ENCODE results near the gene RPP25. TPM values are rescaled to one million over a fixed set of nuclear protein-coding genes. Genes with fewer than 3 reads are reported as not detected.
"Not testable (repeated sequence)": the region's sequence is repeated elsewhere in the genome, so short reads cannot be mapped to it uniquely, and the experiment has no call there.

The RPP25 gene
- total RNA-seq, 1 donor from 2014 or later: 10.7 TPM

- DNase-seq (ENCODE audit: low spot score): no peak
Measured at GRCh38 chr15:74963213-74963612, 6.6 kb upstream of the RPP25 start.

GRCh38 chr15:74962671-74963070 is 6.1 kb upstream of the RPP25 start:
- DNase-seq (ENCODE audit: low spot score): no peak

GRCh38 chr15:74962219-74962618 is 5.6 kb upstream of the RPP25 start:
- DNase-seq (ENCODE audit: low spot score): no peak

- no peak for DNase-seq (ENCODE audit: low spot score)
Measured at GRCh38 chr15:74961616-74962015, 5.0 kb upstream of the RPP25 start.

GRCh38 chr15:74960995-74961588 is 4.5 kb upstream of the RPP25 start:
- DNase-seq (ENCODE audit: low spot score): no peak

- no peak for DNase-seq (ENCODE audit: low spot score)
Measured at GRCh38 chr15:74960286-74960685, 3.7 kb upstream of the RPP25 start.

- no peak for DNase-seq (ENCODE audit: low spot score)
Measured at GRCh38 chr15:74959586-74959939, 3.0 kb upstream of the RPP25 start.

- no peak for DNase-seq (ENCODE audit: low spot score)
Measured at GRCh38 chr15:74958908-74959585, 2.5 kb upstream of the RPP25 start.

GRCh38 chr15:74958320-74958907 is 1.8 kb upstream of the RPP25 start:
- DNase-seq (ENCODE audit: low spot score): no peak

- DNase-seq (ENCODE audit: low spot score): no peak
Measured at GRCh38 chr15:74957476-74958035, 984 bp upstream of the RPP25 start.

- peak; percentile 94 for DNase-seq (ENCODE audit: low spot score)
Measured at GRCh38 chr15:74955796-74956647, 550 bp downstream of the RPP25 start.

- no peak for DNase-seq (ENCODE audit: low spot score)
Measured at GRCh38 chr15:74955017-74955416, 1.6 kb downstream of the RPP25 start.

GRCh38 chr15:74954515-74954914 is 2.1 kb downstream of the RPP25 start:
- no peak for DNase-seq (ENCODE audit: low spot score)

- no peak for DNase-seq (ENCODE audit: low spot score)
Measured at GRCh38 chr15:74951006-74951405, 5.6 kb downstream of the RPP25 start.

GRCh38 chr15:74950078-74950908 is 6.3 kb downstream of the RPP25 start:
- DNase-seq (ENCODE audit: low spot score): no peak

- peak; percentile 96 for DNase-seq (ENCODE audit: low spot score)
Measured at GRCh38 chr15:74937590-74938371, 18.8 kb downstream of the RPP25 start, which contains the start of gene COX5A. Gene COX5A, minus strand, starts transcription at chr15:74938073. Its CDS starts 59 bp downstream, at chr15:74938014.

- no peak for DNase-seq (ENCODE audit: low spot score)
Measured at GRCh38 chr15:74937272-74937589, 19.3 kb downstream of the RPP25 start.

- not testable (repeated sequence) for DNase-seq (ENCODE audit: low spot score)
Measured at GRCh38 chr15:74935193-74935592, 21.4 kb downstream of the RPP25 start.

GRCh38 chr15:74933573-74933972 is 23.0 kb downstream of the RPP25 start:
- no peak for DNase-seq (ENCODE audit: low spot score)

GRCh38 chr15:74928771-74929198 is 27.8 kb downstream of the RPP25 start:
- no peak for DNase-seq (ENCODE audit: low spot score)
